ENCODE measurements around the gene CCDC93. TPM values are rescaled to one million over a fixed set of nuclear protein-coding genes. Genes with fewer than 3 reads are reported as not detected.

Gene CCDC93
- total RNA-seq, 1 experiment from 2014 or later: 18.7 TPM

GRCh38 chr2:117879003-117879402, 134.9 kb downstream of the CCDC93 start (continued):
- no peak for TF ChIP-seq ZBTB33 (IDR thresholded peaks at IDR 0.05; ENCODE audit: extremely low read depth, insufficient replicate concordance, low read length)
- TF ChIP-seq CBX3 (IDR thresholded peaks at IDR 0.05; ENCODE audit: low read depth): no peak
- TF ChIP-seq ELF1 (IDR thresholded peaks at IDR 0.05; ENCODE audit: borderline replicate concordance, low read depth): no peak
- TF ChIP-seq POLR2AphosphoS5 (IDR thresholded peaks at IDR 0.05; ENCODE audit: low read depth, low read length): no peak
- TF ChIP-seq, protein P1, sequence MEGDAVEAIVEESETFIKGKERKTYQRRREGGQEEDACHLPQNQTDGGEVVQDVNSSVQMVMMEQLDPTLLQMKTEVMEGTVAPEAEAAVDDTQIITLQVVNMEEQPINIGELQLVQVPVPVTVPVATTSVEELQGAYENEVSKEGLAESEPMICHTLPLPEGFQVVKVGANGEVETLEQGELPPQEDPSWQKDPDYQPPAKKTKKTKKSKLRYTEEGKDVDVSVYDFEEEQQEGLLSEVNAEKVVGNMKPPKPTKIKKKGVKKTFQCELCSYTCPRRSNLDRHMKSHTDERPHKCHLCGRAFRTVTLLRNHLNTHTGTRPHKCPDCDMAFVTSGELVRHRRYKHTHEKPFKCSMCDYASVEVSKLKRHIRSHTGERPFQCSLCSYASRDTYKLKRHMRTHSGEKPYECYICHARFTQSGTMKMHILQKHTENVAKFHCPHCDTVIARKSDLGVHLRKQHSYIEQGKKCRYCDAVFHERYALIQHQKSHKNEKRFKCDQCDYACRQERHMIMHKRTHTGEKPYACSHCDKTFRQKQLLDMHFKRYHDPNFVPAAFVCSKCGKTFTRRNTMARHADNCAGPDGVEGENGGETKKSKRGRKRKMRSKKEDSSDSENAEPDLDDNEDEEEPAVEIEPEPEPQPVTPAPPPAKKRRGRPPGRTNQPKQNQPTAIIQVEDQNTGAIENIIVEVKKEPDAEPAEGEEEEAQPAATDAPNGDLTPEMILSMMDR (IDR thresholded peaks at IDR 0.05 in 2 of 3, conservative IDR thresholded peaks at IDR 0.05 in 1 of 3; ENCODE audit: borderline replicate concordance in 1 of 3, insufficient read depth in 1 of 3, low read depth in 2 of 3, low read length in 2 of 3): no peak
- TF ChIP-seq CEBPB (IDR thresholded peaks at IDR 0.05; ENCODE audit: low read depth): no peak
- TF ChIP-seq SRF (IDR thresholded peaks at IDR 0.05; ENCODE audit: low read depth): no peak
- TF ChIP-seq JUND (IDR thresholded peaks at IDR 0.05): no peak
- TF ChIP-seq ZNF274 (IDR thresholded peaks at IDR 0.05; ENCODE audit: low read depth, low read length): no peak
- TF ChIP-seq ATF3 (IDR thresholded peaks at IDR 0.05): no peak
- no peak for TF ChIP-seq RAD21 (IDR thresholded peaks at IDR 0.05; ENCODE audit: low read depth)

DNA sequence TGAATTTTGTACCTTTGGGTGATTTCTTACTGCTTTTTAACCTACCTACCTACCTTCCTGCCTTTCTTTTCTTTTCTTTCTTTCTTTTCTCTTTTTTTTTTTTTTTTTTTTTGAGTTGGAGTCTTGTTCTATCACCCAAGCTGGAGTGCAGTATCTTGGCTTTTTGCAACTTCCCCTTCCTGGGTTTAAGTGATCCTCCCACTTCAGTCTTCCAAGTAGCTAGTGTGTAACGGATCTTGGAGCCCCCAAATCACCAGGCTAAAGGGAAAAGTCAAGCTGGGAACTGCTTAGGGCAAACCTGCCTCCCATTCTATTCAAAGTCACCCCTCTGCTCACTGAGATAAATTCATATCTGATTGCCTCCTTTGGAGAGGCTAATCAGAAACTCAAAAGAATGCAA, 138.1 kb downstream of the CCDC93 start:
- Histone ChIP-seq H3K27ac (ENCODE audit: low read depth, low read length) (no peak overlapping the region), H3K9ac (ENCODE audit: low read length) (no peak overlapping the region), H3K9me2 (ENCODE audit: insufficient read depth) (no peaks in the 10 kb centered on the region), H2AFZ (ENCODE audit: low read depth, low read length, poor library complexity, severe bottlenecking) (no peak overlapping the region), H4K20me1 (ENCODE audit: insufficient read depth) (no peaks in the 10 kb centered on the region), H3K27me3 (ENCODE audit: insufficient read depth, low read length) (peaks cover 7% of the 10 kb centered on the region), H3K4me1 (ENCODE audit: control insufficient read depth in 1 of 2, insufficient read depth in 2 of 2, low read length in 2 of 2) (no peaks in the 10 kb centered on the region), H3K36me3 (ENCODE audit: control insufficient read depth in 1 of 2, insufficient read depth in 2 of 2, low read length in 2 of 2) (no peaks in the 10 kb centered on the region), H3K4me3 (replicated peaks in 1 of 2; ENCODE audit: low read depth in 1 of 2, low read length in 2 of 2) (no peak overlapping the region), H3K9me3 (ENCODE audit: control insufficient read depth in 1 of 2, insufficient read depth in 1 of 2, low read depth in 1 of 2, low read length in 2 of 2) (no peaks in the 10 kb centered on the region), H3K4me2 (ENCODE audit: low read length) (no peak overlapping the region), H3K79me2 (ENCODE audit: insufficient read depth, low read length) (no peaks in the 10 kb centered on the region)
- ChIA-PET CTCF (no interaction called here), POLR2A (no interaction called here), RAD21 (ENCODE audit: low non-redundant PET in 1 of 2, low total read pairs in 2 of 2, uncharacterized antibody in 2 of 2, unreplicated experiment in 2 of 2) (no interaction called here)
- intact Hi-C loops (cut with micrococcal nuclease): no loop called here
- no peak for ATAC-seq
- DNase-seq (ENCODE audit: low read depth, low spot score): no peak
- BruUV-seq (replicated peaks): no TSS peak
- TF ChIP-seq ZFX (IDR thresholded peaks at IDR 0.05): no peak
- TF ChIP-seq ATF3 (IDR thresholded peaks at IDR 0.05): no peak

Other genes with a start within 250 kb of the CCDC93 start
- gene DDX18, start 199.4 kb downstream of the CCDC93 start, total RNA-seq (2021; ENCODE audit: unreplicated experiment): 99.7 TPM
- gene INSIG2, start 74.4 kb upstream of the CCDC93 start, total RNA-seq (2021; ENCODE audit: unreplicated experiment): 21.8 TPM